Jurkat, Clone E6-1 (cell line): ENCODE data around the gene ZNF747. TPM values are rescaled to one million over a fixed set of nuclear protein-coding genes. Genes with fewer than 3 reads are reported as not detected.

ENCODE experiments used
- DNase-seq: peaks from one replicate; pipeline ENCODE4 v3.0.0-alpha.2; 2011; ENCODE audit warnings: low read depth, low spot score
- H3K4me3 ChIP-seq: 2 replicates; pipeline ENCODE4 v1.5.1; 2011; ENCODE audit warnings: mild to moderate bottlenecking, low read length, control low read depth, moderate library complexity
- polyA plus RNA-seq: library from polyadenylated mRNA; unstranded; fragments of >200 nt; gene quantifications from one replicate; pipeline ENCODE4 v1.2.1, GENCODE V29; 2012; ENCODE audit warnings: missing spikeins; ENCODE audit not compliant: insufficient read length, insufficient read depth

The ZNF747 gene
- polyA plus RNA-seq: 3.7 TPM

GRCh38 chr16:30534368-30535105 is at the start of gene ZNF747:
TSS of gene ZNF747 (minus strand) at chr16:30534858. CDS start at chr16:30534679, 179 bp downstream.
- peak; percentile 91 for DNase-seq
- peak within 1 kb of the TSS; percentile 67 for H3K4me3 ChIP-seq

- no peak overlapping the region for H3K4me3 ChIP-seq
Measured at GRCh38 chr16:30582611-30583340, 48.1 kb upstream of the ZNF747 start.

GRCh38 chr16:30581457-30581856 is 46.8 kb upstream of the ZNF747 start:
- no peak for DNase-seq
- no peak overlapping the region for H3K4me3 ChIP-seq

More at GRCh38 chr16:30582611-30583340, 48.1 kb upstream of the ZNF747 start:
- DNase-seq: no peak

- DNase-seq: no peak
Measured at GRCh38 chr16:30574678-30575077, 40.0 kb upstream of the ZNF747 start.

GRCh38 chr16:30571445-30572322 is 37.0 kb upstream of the ZNF747 start, which contains the start of gene ZNF688:
TSS of gene ZNF688 (minus strand) at chr16:30571714. CDS start at chr16:30571629, 85 bp downstream.
- peak within 1 kb of the TSS; percentile 91 for H3K4me3 ChIP-seq

More at GRCh38 chr16:30574678-30575077, 40.0 kb upstream of the ZNF747 start:
- no peak overlapping the region for H3K4me3 ChIP-seq

GRCh38 chr16:30570636-30571444 is 36.2 kb upstream of the ZNF747 start:
- peak overlapping the region; percentile 91 for H3K4me3 ChIP-seq
- DNase-seq: no peak

More at GRCh38 chr16:30571445-30572322, 37.0 kb upstream of the ZNF747 start, which contains the start of gene ZNF688:
- DNase-seq: peak; percentile 98

GRCh38 chr16:30569746-30570635 is 35.3 kb upstream of the ZNF747 start:
- DNase-seq: no peak
- no peak overlapping the region for H3K4me3 ChIP-seq

GRCh38 chr16:30569281-30569680 is 34.6 kb upstream of the ZNF747 start:
- H3K4me3 ChIP-seq: no peak overlapping the region
- no peak for DNase-seq

- peak; percentile 73 for DNase-seq
- peak overlapping the region; percentile 0 for H3K4me3 ChIP-seq
Measured at GRCh38 chr16:30567991-30568638, 33.5 kb upstream of the ZNF747 start.

GRCh38 chr16:30567160-30567990 is 32.7 kb upstream of the ZNF747 start:
- DNase-seq: no peak
- no peak overlapping the region for H3K4me3 ChIP-seq

- DNase-seq: no peak
- H3K4me3 ChIP-seq: no peak overlapping the region
Measured at GRCh38 chr16:30566531-30566930, 31.9 kb upstream of the ZNF747 start.

GRCh38 chr16:30565984-30566383 is 31.3 kb upstream of the ZNF747 start:
- DNase-seq: no peak
- no peak overlapping the region for H3K4me3 ChIP-seq

GRCh38 chr16:30565526-30565925 is 30.9 kb upstream of the ZNF747 start:
- DNase-seq: no peak
- no peak overlapping the region for H3K4me3 ChIP-seq

GRCh38 chr16:30562021-30562420 is 27.4 kb upstream of the ZNF747 start:
- H3K4me3 ChIP-seq: no peak overlapping the region
- no peak for DNase-seq

- no peak overlapping the region for H3K4me3 ChIP-seq
- DNase-seq: no peak
Measured at GRCh38 chr16:30561089-30561816, 26.6 kb upstream of the ZNF747 start.

GRCh38 chr16:30559690-30560089 is 25.0 kb upstream of the ZNF747 start:
- no peak for DNase-seq
- H3K4me3 ChIP-seq: no peak overlapping the region
